HCT116 (cell line): ENCODE measurements around the gene ATG101. TPM values are rescaled to one million over a fixed set of nuclear protein-coding genes. Genes with fewer than 3 reads are reported as not detected.

Experiments used
- ATAC-seq: fragments of 200-7000 bp; cut with Tn5 transposase; 2 replicates; pipeline ENCODE4 v1.9.1; 2020; ENCODE audit warnings: mild to moderate bottlenecking, moderate library complexity
- BruUV-seq: library from RNA; stranded (reverse); fragments of 400-500 nt; replicated peaks from 2 replicates; lab custom pipeline; 2021; lab: Mats Ljungman, UMichigan
- CTCF ChIA-PET: fragments of 300-600 bp; sonication (Branson Sonifier 250); formaldehyde crosslinking; loops from one replicate; lab custom pipeline; 2021; ENCODE audit warnings: antibody characterized with exemption; lab: Charles Lee
- POLR2A ChIA-PET: fragments of 300-600, 350-600 bp; sonication (Branson Sonifier 250); formaldehyde crosslinking; loops from one replicate; lab custom pipeline; 2021; ENCODE audit warnings: antibody characterized with exemption; lab: Charles Lee
- RAD21 ChIA-PET, 2 experiments: fragments of 300-600 bp; sonication (Branson Sonifier 250); formaldehyde crosslinking; loops; one replicate each; lab custom pipeline; 2023; ENCODE audit warnings: low total read pairs in 2 of 2; ENCODE audit not compliant: uncharacterized antibody in 2 of 2, unreplicated experiment in 2 of 2, low non-redundant PET in 1 of 2; lab: Charles Lee
- DNase-seq: peaks from one replicate; pipeline ENCODE4 v3.0.0-alpha.2; 2010; ENCODE audit warnings: low read depth, low spot score
- H2AFZ ChIP-seq: fragments of 200-600 bp; shearing (Covaris generic), sonication (generic); 2 replicates; pipeline ENCODE4 v1.6.1; 2017; ENCODE audit warnings: low read depth, mixed run types, mixed read lengths, antibody characterized with exemption, low read length; ENCODE audit not compliant: poor library complexity, severe bottlenecking
- H3K27ac ChIP-seq: 2 replicates; pipeline ENCODE4 v1.5.1; 2012; ENCODE audit warnings: low read depth, low read length
- H3K27me3 ChIP-seq: fragments of 200-600 bp; sonication (generic); 2 replicates; pipeline ENCODE4 v1.6.1; 2016; ENCODE audit warnings: mixed run types, low read length, mixed read lengths; ENCODE audit not compliant: insufficient read depth
- H3K36me3 ChIP-seq, 2 experiments: fragments of 200-500 bp in 1 of 2; fragments of 200-600 bp in 1 of 2; sonication (Bioruptor generic) in 1 of 2; sonication (generic) in 1 of 2; 2 replicates each; pipeline versions ENCODE4 v1.5.1 to v1.6.1; 2014 to 2016; ENCODE audit warnings: low read length in 2 of 2, inconsistent platforms in 1 of 2, mixed read lengths in 1 of 2, mixed run types in 1 of 2; ENCODE audit not compliant: insufficient read depth in 2 of 2, control insufficient read depth in 1 of 2
- H3K4me1 ChIP-seq, 2 experiments: fragments of 200-600 bp in 1 of 2; sonication (generic) in 1 of 2; 2 replicates each; pipeline versions ENCODE4 v1.5.1 to v1.6.1; 2012 to 2017; ENCODE audit warnings: low read length in 2 of 2, inconsistent platforms in 1 of 2, mild to moderate bottlenecking in 1 of 2, mixed read lengths in 1 of 2, mixed run types in 1 of 2, moderate library complexity in 1 of 2; ENCODE audit not compliant: insufficient read depth in 2 of 2, control insufficient read depth in 1 of 2
- H3K4me2 ChIP-seq: fragments of 200-600 bp; sonication (generic); 2 replicates; pipeline ENCODE4 v1.6.1; 2017; ENCODE audit warnings: mixed run types, low read length, mixed read lengths
- H3K4me3 ChIP-seq, 2 experiments: fragments of 200-600 bp in 1 of 2; sonication (generic) in 1 of 2; replicated peaks in 1 of 2; 2 replicates each; pipeline ENCODE4 v1.5.1; 2011 to 2016; ENCODE audit warnings: low read length in 2 of 2, control low read depth in 1 of 2, low read depth in 1 of 2, mild to moderate bottlenecking in 1 of 2, mixed read lengths in 1 of 2, mixed run types in 1 of 2
- H3K79me2 ChIP-seq: fragments of 200-600 bp; sonication (generic); 2 replicates; pipeline ENCODE4 v1.6.1; 2017; ENCODE audit warnings: mild to moderate bottlenecking, mixed run types, low read length, moderate library complexity, mixed read lengths; ENCODE audit not compliant: insufficient read depth
- H3K9ac ChIP-seq: fragments of 200-600 bp; sonication (generic); 2 replicates; pipeline ENCODE4 v1.6.1; 2016; ENCODE audit warnings: low read length, mixed read lengths
- H3K9me2 ChIP-seq: fragments of 200-600 bp; sonication (generic), shearing (Covaris generic); 2 replicates; pipeline ENCODE4 v1.6.1; 2017; ENCODE audit warnings: mixed run types, mild to moderate bottlenecking, moderate library complexity; ENCODE audit not compliant: insufficient read depth
- H3K9me3 ChIP-seq, 2 experiments: fragments of 200-500 bp in 1 of 2; fragments of 200-600 bp in 1 of 2; sonication (Bioruptor generic) in 1 of 2; sonication (generic) in 1 of 2; 2 replicates each; pipeline ENCODE4 v1.6.1; 2014 to 2017; ENCODE audit warnings: low read length in 2 of 2, mixed read lengths in 2 of 2, inconsistent platforms in 1 of 2, low read depth in 1 of 2, mild to moderate bottlenecking in 1 of 2, mixed run types in 1 of 2, moderate library complexity in 1 of 2; ENCODE audit not compliant: control insufficient read depth in 1 of 2, insufficient read depth in 1 of 2
- H4K20me1 ChIP-seq: fragments of 200-600 bp; sonication (generic), shearing (Covaris generic); 2 replicates; pipeline ENCODE4 v1.6.1; 2017; ENCODE audit warnings: mixed run types, mild to moderate bottlenecking, moderate library complexity; ENCODE audit not compliant: insufficient read depth
- CBX3 ChIP-seq: IDR thresholded peaks from 2 replicates; pipeline ENCODE4 v1.6.1; 2012; ENCODE audit warnings: low read depth
- CEBPB ChIP-seq: IDR thresholded peaks from 2 replicates; pipeline ENCODE4 v1.6.1; 2012; ENCODE audit warnings: low read depth
- EGR1 ChIP-seq: IDR thresholded peaks from 2 replicates; pipeline ENCODE4 v1.6.1; 2012; ENCODE audit warnings: low read depth
- ELF1 ChIP-seq: IDR thresholded peaks from 2 replicates; pipeline ENCODE4 v1.6.1; 2012; ENCODE audit warnings: low read depth, borderline replicate concordance
- EZH2 ChIP-seq: fragments of 200-600 bp; sonication (generic); IDR thresholded peaks from 2 replicates; pipeline ENCODE4 v1.6.1; 2017; ENCODE audit warnings: antibody characterized with exemption, mixed run types
- FOSL1 ChIP-seq: IDR thresholded peaks from 2 replicates; pipeline ENCODE4 v1.6.1; 2012; ENCODE audit warnings: low read depth
- POLR2AphosphoS5 ChIP-seq: IDR thresholded peaks from 2 replicates; pipeline ENCODE4 v1.6.1; 2011; ENCODE audit warnings: mild to moderate bottlenecking, low read depth, low read length, moderate library complexity
- RAD21 ChIP-seq: IDR thresholded peaks from 2 replicates; pipeline ENCODE4 v1.6.1; 2012; ENCODE audit warnings: low read depth, mild to moderate bottlenecking
- SIN3A ChIP-seq: IDR thresholded peaks from 2 replicates; pipeline ENCODE4 v1.6.1; 2012; ENCODE audit warnings: low read depth
- SP1 ChIP-seq: IDR thresholded peaks from 2 replicates; pipeline ENCODE4 v1.6.1; 2012; ENCODE audit warnings: low read depth
- SRF ChIP-seq: IDR thresholded peaks from 2 replicates; pipeline ENCODE4 v1.6.1; 2012; ENCODE audit warnings: low read depth
- YY1 ChIP-seq: IDR thresholded peaks from 2 replicates; pipeline ENCODE4 v1.6.1; 2011; ENCODE audit warnings: low read length, low read depth, moderate library complexity, mild to moderate bottlenecking; ENCODE audit not compliant: insufficient replicate concordance; ENCODE audit errors: extremely low read depth
- ZNF274 ChIP-seq: fragments of 200-500 bp; sonication (Bioruptor generic); IDR thresholded peaks from 2 replicates; pipeline ENCODE4 v1.6.1; 2014; ENCODE audit warnings: mild to moderate bottlenecking, low read depth, low read length, inconsistent platforms
- intact Hi-C: fragments of 100-400 bp; cut with micrococcal nuclease; formaldehyde crosslinking; loops from 2 replicates; pipeline ENCODE4 v1.10.0; 2022
- total RNA-seq: library from RNA; stranded (reverse); gene quantifications from one replicate; pipeline ENCODE4 v1.2.1, GENCODE V29; 2021; ENCODE audit not compliant: unreplicated experiment
- TF ChIP-seq, protein P1 (sequence below), 3 experiments: fragments of 200-600 bp in 1 of 3; sonication (generic) in 1 of 3; IDR thresholded peaks in 2 of 3; conservative IDR thresholded peaks in 1 of 3; 2 replicates each; pipeline ENCODE4 v1.5.1; 2012 to 2017; ENCODE audit warnings: low read depth in 2 of 3, low read length in 2 of 3, antibody characterized with exemption in 1 of 3, borderline replicate concordance in 1 of 3, control low read depth in 1 of 3, mild to moderate bottlenecking in 1 of 3, mixed read lengths in 1 of 3, mixed run types in 1 of 3, moderate library complexity in 1 of 3; ENCODE audit not compliant: insufficient read depth in 1 of 3
- TF ChIP-seq, protein P2 (sequence below): IDR thresholded peaks from 2 replicates; pipeline ENCODE4 v1.6.1; 2011; ENCODE audit warnings: mild to moderate bottlenecking, low read length, moderate library complexity; ENCODE audit not compliant: insufficient replicate concordance; ENCODE audit errors: extremely low read depth
- TF ChIP-seq, protein P3 (sequence below): IDR thresholded peaks from 2 replicates; pipeline ENCODE4 v1.6.1; 2012

The ATG101 gene
- total RNA-seq, 1 experiment from 2014 or later, result 49.2 TPM

DNA sequence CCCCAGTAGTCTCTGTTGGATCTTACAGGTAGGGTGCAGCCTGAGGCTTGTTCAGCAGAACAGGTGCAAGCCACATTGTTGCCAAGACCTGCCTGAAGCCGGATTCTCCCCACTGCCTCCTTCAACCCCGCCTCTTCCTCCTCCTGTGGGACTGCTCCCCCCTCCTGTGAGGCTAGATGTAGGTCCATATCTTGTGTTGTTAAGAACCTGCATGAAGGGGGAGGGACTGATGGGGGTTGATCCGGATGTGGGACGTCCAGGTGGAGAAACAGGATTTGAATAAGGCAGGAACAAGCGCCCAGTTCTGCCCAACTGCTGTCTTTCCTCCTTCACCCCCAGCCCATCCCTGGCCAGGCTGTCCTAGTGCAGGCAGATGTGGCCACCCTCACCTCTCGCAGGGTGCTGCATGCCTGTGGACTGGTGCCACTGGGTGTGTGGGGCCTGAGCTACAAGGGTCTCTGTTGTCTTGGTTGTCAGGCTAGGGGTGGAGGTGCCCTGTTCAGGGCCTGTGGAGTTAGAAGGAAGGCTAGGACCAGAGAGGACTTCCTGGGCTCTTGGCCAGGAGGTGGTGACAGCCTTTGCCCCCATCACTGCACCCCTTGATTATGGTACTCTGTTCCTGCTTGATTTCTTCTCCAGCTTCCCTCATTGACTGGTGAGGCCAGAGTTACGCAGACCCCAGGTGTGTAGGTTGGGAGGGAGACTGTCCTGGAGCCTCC is 17.2 kb upstream of the ATG101 start:
- Histone ChIP-seq H3K27me3 (no peaks in the 10 kb centered on the region), H3K4me2 (peak overlapping the region; percentile 99), H3K9ac (peak overlapping the region; percentile 85), H3K36me3 (peaks cover 3 to 7% of the 10 kb centered on the region in 2 experiments; a peak in 1 of 4 replicates), H3K4me1 (peaks cover 22 to 43% of the 10 kb centered on the region in 2 experiments), H3K4me3 (peak overlapping the region; percentile 62 to 86), H3K79me2 (peaks cover 31% of the 10 kb centered on the region; the same call in 1 of the 2 replicates), H3K27ac (no peak overlapping the region; the same call in 1 of the 2 replicates), H3K9me3 (no peaks in the 10 kb centered on the region), H3K9me2 (no peaks in the 10 kb centered on the region), H4K20me1 (no peaks in the 10 kb centered on the region), H2AFZ (no peak overlapping the region)
- POLR2A ChIA-PET, result no interaction called here
- BruUV-seq, result no TSS peak
- DNase-seq (no peak), ATAC-seq (no peak)
- RAD21 ChIA-PET, result no interaction called here
- no peak for TF ChIP-seq FOSL1
- no peak for TF ChIP-seq ELF1
- no peak for TF ChIP-seq RAD21
- no peak for TF ChIP-seq EGR1
- no peak for TF ChIP-seq CBX3
- TF ChIP-seq EZH2, result no peak
- TF ChIP-seq, protein P1, sequence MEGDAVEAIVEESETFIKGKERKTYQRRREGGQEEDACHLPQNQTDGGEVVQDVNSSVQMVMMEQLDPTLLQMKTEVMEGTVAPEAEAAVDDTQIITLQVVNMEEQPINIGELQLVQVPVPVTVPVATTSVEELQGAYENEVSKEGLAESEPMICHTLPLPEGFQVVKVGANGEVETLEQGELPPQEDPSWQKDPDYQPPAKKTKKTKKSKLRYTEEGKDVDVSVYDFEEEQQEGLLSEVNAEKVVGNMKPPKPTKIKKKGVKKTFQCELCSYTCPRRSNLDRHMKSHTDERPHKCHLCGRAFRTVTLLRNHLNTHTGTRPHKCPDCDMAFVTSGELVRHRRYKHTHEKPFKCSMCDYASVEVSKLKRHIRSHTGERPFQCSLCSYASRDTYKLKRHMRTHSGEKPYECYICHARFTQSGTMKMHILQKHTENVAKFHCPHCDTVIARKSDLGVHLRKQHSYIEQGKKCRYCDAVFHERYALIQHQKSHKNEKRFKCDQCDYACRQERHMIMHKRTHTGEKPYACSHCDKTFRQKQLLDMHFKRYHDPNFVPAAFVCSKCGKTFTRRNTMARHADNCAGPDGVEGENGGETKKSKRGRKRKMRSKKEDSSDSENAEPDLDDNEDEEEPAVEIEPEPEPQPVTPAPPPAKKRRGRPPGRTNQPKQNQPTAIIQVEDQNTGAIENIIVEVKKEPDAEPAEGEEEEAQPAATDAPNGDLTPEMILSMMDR (IDR thresholded peaks at IDR 0.05 in 2 of 3, conservative IDR thresholded peaks at IDR 0.05 in 1 of 3; ENCODE audit: borderline replicate concordance in 1 of 3, insufficient read depth in 1 of 3, low read depth in 2 of 3, low read length in 2 of 3), result no peak
- TF ChIP-seq YY1, result no peak
- TF ChIP-seq POLR2AphosphoS5, result no peak
- TF ChIP-seq, protein P2, sequence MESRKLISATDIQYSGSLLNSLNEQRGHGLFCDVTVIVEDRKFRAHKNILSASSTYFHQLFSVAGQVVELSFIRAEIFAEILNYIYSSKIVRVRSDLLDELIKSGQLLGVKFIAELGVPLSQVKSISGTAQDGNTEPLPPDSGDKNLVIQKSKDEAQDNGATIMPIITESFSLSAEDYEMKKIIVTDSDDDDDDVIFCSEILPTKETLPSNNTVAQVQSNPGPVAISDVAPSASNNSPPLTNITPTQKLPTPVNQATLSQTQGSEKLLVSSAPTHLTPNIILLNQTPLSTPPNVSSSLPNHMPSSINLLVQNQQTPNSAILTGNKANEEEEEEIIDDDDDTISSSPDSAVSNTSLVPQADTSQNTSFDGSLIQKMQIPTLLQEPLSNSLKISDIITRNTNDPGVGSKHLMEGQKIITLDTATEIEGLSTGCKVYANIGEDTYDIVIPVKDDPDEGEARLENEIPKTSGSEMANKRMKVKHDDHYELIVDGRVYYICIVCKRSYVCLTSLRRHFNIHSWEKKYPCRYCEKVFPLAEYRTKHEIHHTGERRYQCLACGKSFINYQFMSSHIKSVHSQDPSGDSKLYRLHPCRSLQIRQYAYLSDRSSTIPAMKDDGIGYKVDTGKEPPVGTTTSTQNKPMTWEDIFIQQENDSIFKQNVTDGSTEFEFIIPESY, result no peak
- TF ChIP-seq ZNF274, result no peak
- no peak for TF ChIP-seq SRF
- TF ChIP-seq, protein P3, sequence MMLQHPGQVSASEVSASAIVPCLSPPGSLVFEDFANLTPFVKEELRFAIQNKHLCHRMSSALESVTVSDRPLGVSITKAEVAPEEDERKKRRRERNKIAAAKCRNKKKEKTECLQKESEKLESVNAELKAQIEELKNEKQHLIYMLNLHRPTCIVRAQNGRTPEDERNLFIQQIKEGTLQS, result no peak
- TF ChIP-seq SP1, result no peak
- no peak for TF ChIP-seq SIN3A
- no peak for TF ChIP-seq CEBPB
- intact Hi-C loops, result no loop called here
- CTCF ChIA-PET, result interaction anchor here (2.7 kb wide), 1 partner anchor 27 kb away, joined by 25 read pairs; no protein-coding TSS in a partner anchor
